Subcutaneous abdominal adipose tissue (tissue), 5 donors: Measurements from ENCODE around the gene OSBPL9.
"Not testable (repeated sequence)": the region's sequence is repeated elsewhere in the genome, so short reads cannot be mapped to it uniquely, and the experiment has no call there.

Source experiments
- H3K27ac ChIP-seq: one replicate; pipeline ENCODE4 v1.7.0; 2013; ENCODE audit warnings: low read depth, mild to moderate bottlenecking, inconsistent platforms, low read length, moderate library complexity
- H3K27me3 ChIP-seq, 5 donors: one replicate each; pipeline ENCODE4 v1.7.0; 2013; ENCODE audit warnings: low read length in 5 of 5, inconsistent platforms in 1 of 5; ENCODE audit not compliant: control insufficient read depth in 5 of 5, insufficient read depth in 4 of 5
- H3K36me3 ChIP-seq, 5 donors: one replicate each; pipeline ENCODE4 v1.7.0; 2013; ENCODE audit warnings: low read length in 5 of 5; ENCODE audit not compliant: control insufficient read depth in 5 of 5, insufficient read depth in 5 of 5
- H3K4me1 ChIP-seq, 5 donors: one replicate each; pipeline ENCODE4 v1.7.0; 2013; ENCODE audit warnings: low read length in 5 of 5, mild to moderate bottlenecking in 3 of 5, moderate library complexity in 1 of 5; ENCODE audit not compliant: control insufficient read depth in 5 of 5, insufficient read depth in 5 of 5
- H3K4me3 ChIP-seq, 5 donors: one replicate each; pipeline ENCODE4 v1.7.0; 2013; ENCODE audit warnings: low read length in 5 of 5, low read depth in 1 of 5
- H3K9ac ChIP-seq, 5 donors: one replicate each; pipeline ENCODE4 v1.7.0; 2013; ENCODE audit warnings: low read length in 5 of 5, mild to moderate bottlenecking in 4 of 5, moderate library complexity in 3 of 5
- H3K9me3 ChIP-seq, 5 donors: one replicate each; pipeline ENCODE4 v1.7.0; 2013; ENCODE audit warnings: low read length in 5 of 5; ENCODE audit not compliant: control insufficient read depth in 5 of 5
- donor health status: healthy.
- donor health status: healthy.
- donor health status: healthy.
- donor health status: healthy.
- donor health status: healthy.

Gene OSBPL9

GRCh38 chr1:51729824-51730301 lies 113.0 kb downstream of the OSBPL9 start:
- peak overlapping the region in 4 of 5 donors; percentile 53 to 74 (median 61) for H3K9ac ChIP-seq
- peaks cover 0 to 35% (median 30%) of the 10 kb centered on the region in 5 donors for H3K4me1 ChIP-seq
- no peaks in the 10 kb centered on the region for H3K36me3 ChIP-seq

GRCh38 chr1:51731998-51732397 lies 115.1 kb downstream of the OSBPL9 start:
- no peak overlapping the region for H3K9ac ChIP-seq
- H3K4me1 ChIP-seq = peaks cover 0 to 37% (median 34%) of the 10 kb centered on the region in 5 donors
- H3K36me3 ChIP-seq = no peaks in the 10 kb centered on the region
- H3K4me3 ChIP-seq = no peak overlapping the region
- H3K27ac ChIP-seq = no peak overlapping the region
- no peaks in the 10 kb centered on the region for H3K9me3 ChIP-seq
- H3K27me3 ChIP-seq = no peaks in the 10 kb centered on the region

More at GRCh38 chr1:51729824-51730301, 113.0 kb downstream of the OSBPL9 start:
- Histone ChIP-seq H3K4me3 (peak overlapping the region in 4 of 5 donors; percentile 73 to 81 (median 80)), H3K9me3 (no peaks in the 10 kb centered on the region), H3K27me3 (no peaks in the 10 kb centered on the region), H3K27ac (peak overlapping the region; percentile 14)

GRCh38 chr1:51732701-51733425 lies 116.0 kb downstream of the OSBPL9 start:
- Histone ChIP-seq H3K36me3 (no peaks in the 10 kb centered on the region), H3K4me3 (no peak overlapping the region), H3K4me1 (peaks cover 0 to 35% (median 34%) of the 10 kb centered on the region in 5 donors), H3K27me3 (no peaks in the 10 kb centered on the region), H3K9me3 (no peaks in the 10 kb centered on the region), H3K9ac (no peak overlapping the region), H3K27ac (no peak overlapping the region)

- not testable (repeated sequence) for H3K9ac ChIP-seq, H3K4me3 ChIP-seq, H3K9me3 ChIP-seq, H3K27me3 ChIP-seq, H3K36me3 ChIP-seq, H3K27ac ChIP-seq
- H3K4me1 ChIP-seq = peaks cover 0 to 35% (median 34%) of the 10 kb centered on the region in 5 donors
Observed at GRCh38 chr1:51733426-51733774, 116.5 kb downstream of the OSBPL9 start.

GRCh38 chr1:51733793-51734522 lies 117.1 kb downstream of the OSBPL9 start:
- Histone ChIP-seq H3K4me1 (peaks cover 0 to 32% (median 29%) of the 10 kb centered on the region in 5 donors), H3K27ac (no peak overlapping the region), H3K9ac (no peak overlapping the region), H3K9me3 (no peaks in the 10 kb centered on the region), H3K4me3 (no peak overlapping the region), H3K36me3 (no peaks in the 10 kb centered on the region), H3K27me3 (no peaks in the 10 kb centered on the region)

- Histone ChIP-seq H3K27me3 (no peaks in the 10 kb centered on the region), H3K9me3 (no peaks in the 10 kb centered on the region), H3K4me3 (no peak overlapping the region), H3K4me1 (peaks cover 0 to 24% (median 19%) of the 10 kb centered on the region in 5 donors), H3K27ac (no peak overlapping the region), H3K9ac (no peak overlapping the region), H3K36me3 (no peaks in the 10 kb centered on the region)
Observed at GRCh38 chr1:51734896-51735745, 118.2 kb downstream of the OSBPL9 start.

- Histone ChIP-seq H3K4me3 (no peak overlapping the region), H3K4me1 (peaks cover 0 to 19% (median 14%) of the 10 kb centered on the region in 5 donors), H3K27me3 (no peaks in the 10 kb centered on the region), H3K9me3 (no peaks in the 10 kb centered on the region), H3K9ac (no peak overlapping the region), H3K27ac (no peak overlapping the region), H3K36me3 (no peaks in the 10 kb centered on the region)
Observed at GRCh38 chr1:51735746-51736254, 118.9 kb downstream of the OSBPL9 start.

GRCh38 chr1:51736702-51737101 lies 119.8 kb downstream of the OSBPL9 start:
- H3K27me3 ChIP-seq = no peaks in the 10 kb centered on the region
- H3K36me3 ChIP-seq = no peaks in the 10 kb centered on the region
- peaks cover 0 to 19% (median 14%) of the 10 kb centered on the region in 5 donors for H3K4me1 ChIP-seq
- no peak overlapping the region for H3K4me3 ChIP-seq
- H3K9me3 ChIP-seq = no peaks in the 10 kb centered on the region
- no peak overlapping the region for H3K9ac ChIP-seq
- no peak overlapping the region for H3K27ac ChIP-seq

- Histone ChIP-seq H3K9ac (no peak overlapping the region), H3K4me1 (peaks cover 0 to 17% (median 11%) of the 10 kb centered on the region in 5 donors), H3K36me3 (no peaks in the 10 kb centered on the region), H3K9me3 (no peaks in the 10 kb centered on the region), H3K4me3 (no peak overlapping the region), H3K27me3 (no peaks in the 10 kb centered on the region), H3K27ac (no peak overlapping the region)
Observed at GRCh38 chr1:51738681-51739080, 121.8 kb downstream of the OSBPL9 start.
